ENCODE results near the gene HECTD1.

- TF ChIP-seq CTCF (IDR thresholded peaks at IDR 0.05) = no peak
- TF ChIP-seq POLR2A (IDR thresholded peaks at IDR 0.05) = no peak
Observed at GRCh38 chr14:31154956-31155355, 52.6 kb downstream of the HECTD1 start.

Data from testis (tissue), 2 donors.